Caco-2 (cell line): ENCODE data around the gene LONRF3. TPM values are rescaled to one million over a fixed set of nuclear protein-coding genes. Genes with fewer than 3 reads are reported as not detected.

ENCODE experiments used
- BruUV-seq: library from RNA; stranded (reverse); fragments of 400-500 nt; replicated peaks from 2 replicates; lab custom pipeline; 2021; lab: Mats Ljungman, UMichigan
- CTCF ChIA-PET: fragments of 300-600 bp; sonication (Branson Sonifier 250); formaldehyde crosslinking; loops from one replicate; lab custom pipeline; 2022; ENCODE audit warnings: antibody characterized with exemption; lab: Charles Lee
- POLR2A ChIA-PET: fragments of 300-600 bp; sonication (Branson Sonifier 250); formaldehyde crosslinking; loops from one replicate; lab custom pipeline; 2022; ENCODE audit warnings: antibody characterized with exemption; lab: Charles Lee
- DNase-seq, 2 experiments: peaks; one replicate each; pipeline versions ENCODE4 v3.0.0 to v3.0.0-alpha.2; 2020 to 2022
- H3K27me3 ChIP-seq: replicated peaks from 2 replicates; pipeline ENCODE4 v1.6.0; 2011; ENCODE audit warnings: low read length; ENCODE audit not compliant: control insufficient read depth, insufficient read depth
- H3K36me3 ChIP-seq: 2 replicates; pipeline ENCODE4 v1.5.1; 2011; ENCODE audit warnings: low read length; ENCODE audit not compliant: control insufficient read depth, insufficient read depth
- H3K4me1 ChIP-seq: fragments of 250-450 bp; sonication (Bioruptor Pico); 2 replicates; pipeline ENCODE4 v1.5.1; 2020; ENCODE audit warnings: mild to moderate bottlenecking
- H3K4me3 ChIP-seq: 2 replicates; pipeline ENCODE4 v1.5.1; 2011; ENCODE audit warnings: low read depth, mild to moderate bottlenecking, control low read depth, low read length
- H3K9me3 ChIP-seq: fragments of 250-450 bp; sonication (Bioruptor Pico); 2 replicates; pipeline ENCODE4 v1.5.1; 2020; ENCODE audit warnings: mild to moderate bottlenecking, moderate library complexity
- H3K27ac Mint-ChIP-seq: one replicate; pipeline ENCODE4 v1.8.0; 2022; ENCODE audit warnings: mixed read lengths; ENCODE audit not compliant: unreplicated experiment
- H3K27me3 Mint-ChIP-seq: one replicate; pipeline ENCODE4 v1.8.0; 2022; ENCODE audit warnings: mixed read lengths; ENCODE audit not compliant: insufficient read depth, unreplicated experiment
- H3K36me3 Mint-ChIP-seq: one replicate; pipeline ENCODE4 v1.8.0; 2022; ENCODE audit warnings: mild to moderate bottlenecking, mixed read lengths; ENCODE audit not compliant: insufficient read depth, unreplicated experiment
- H3K4me1 Mint-ChIP-seq: one replicate; pipeline ENCODE4 v1.8.0; 2022; ENCODE audit warnings: low read depth, mixed read lengths; ENCODE audit not compliant: unreplicated experiment
- H3K4me3 Mint-ChIP-seq: one replicate; pipeline ENCODE4 v1.8.0; 2022; ENCODE audit warnings: mild to moderate bottlenecking, moderate library complexity, mixed read lengths; ENCODE audit not compliant: unreplicated experiment
- H3K9me3 Mint-ChIP-seq: one replicate; pipeline ENCODE4 v1.8.0; 2022; ENCODE audit warnings: mixed read lengths; ENCODE audit not compliant: unreplicated experiment
- CTCF ChIP-seq, 2 experiments: fragments of 200-600 bp in 1 of 2; IDR thresholded peaks; 1 replicate in 1 of 2; 2 replicates in 1 of 2; pipeline versions ENCODE4 v1.5.1 to v1.8.0; 2011 to 2022; ENCODE audit warnings: antibody characterized with exemption in 1 of 2, control low read depth in 1 of 2, inconsistent platforms in 1 of 2, low read depth in 1 of 2, low read length in 1 of 2, mild to moderate bottlenecking in 1 of 2, moderate library complexity in 1 of 2; ENCODE audit not compliant: insufficient read depth in 1 of 2, severe bottlenecking in 1 of 2, unreplicated experiment in 1 of 2
- intact Hi-C: fragments of 100-400 bp; cut with micrococcal nuclease; formaldehyde crosslinking; loops from one replicate; pipeline ENCODE4 v1.10.0; 2022; ENCODE audit not compliant: unreplicated experiment
- total RNA-seq: library from RNA; stranded (reverse); gene quantifications from 2 replicates; pipeline ENCODE4 v1.2.3, GENCODE V29; 2022

LONRF3 gene
- total RNA-seq, 1 experiment from 2014 or later, result 0.84 TPM

- Mint-ChIP-seq H3K9me3 (no peaks in the 10 kb centered on the region), H3K4me3 (no peak overlapping the region), H3K36me3 (no peaks in the 10 kb centered on the region), H3K4me1 (no peaks in the 10 kb centered on the region), H3K27ac (no peak overlapping the region), H3K27me3 (no peaks in the 10 kb centered on the region)
- no peak for DNase-seq
- ChIA-PET POLR2A (no interaction called here), CTCF (no interaction called here)
- Histone ChIP-seq H3K36me3 (no peaks in the 10 kb centered on the region), H3K9me3 (no peaks in the 10 kb centered on the region), H3K27me3 (no peaks in the 10 kb centered on the region), H3K4me1 (no peaks in the 10 kb centered on the region), H3K4me3 (no peak overlapping the region)
- TF ChIP-seq CTCF (IDR thresholded peaks at IDR 0.05; ENCODE audit: insufficient read depth in 1 of 2, low read depth in 1 of 2, low read length in 1 of 2, severe bottlenecking in 1 of 2, unreplicated experiment in 1 of 2), result no peak
- no TSS peak for BruUV-seq
- intact Hi-C loops, result no loop called here
Observed at GRCh38 chrX:118948270-118948669, 26.1 kb upstream of the LONRF3 start.

GRCh38 chrX:118961866-118962560 lies 12.4 kb upstream of the LONRF3 start:
- no peak for TF ChIP-seq CTCF (IDR thresholded peaks at IDR 0.05; ENCODE audit: insufficient read depth in 1 of 2, low read depth in 1 of 2, low read length in 1 of 2, severe bottlenecking in 1 of 2, unreplicated experiment in 1 of 2)
- Mint-ChIP-seq H3K36me3 (no peaks in the 10 kb centered on the region), H3K9me3 (no peaks in the 10 kb centered on the region), H3K27ac (no peak overlapping the region), H3K27me3 (no peaks in the 10 kb centered on the region), H3K4me3 (no peak overlapping the region), H3K4me1 (no peaks in the 10 kb centered on the region)
- H3K36me3 ChIP-seq, result no peaks in the 10 kb centered on the region
- CTCF ChIA-PET, result no interaction called here
- no TSS peak for BruUV-seq
- POLR2A ChIA-PET, result no interaction called here
- H3K4me1 ChIP-seq, result no peaks in the 10 kb centered on the region
- intact Hi-C loops, result no loop called here
- H3K9me3 ChIP-seq, result no peaks in the 10 kb centered on the region
- no peak overlapping the region for H3K4me3 ChIP-seq
- no peaks in the 10 kb centered on the region for H3K27me3 ChIP-seq
- no peak for DNase-seq

- H3K4me1 ChIP-seq, result no peaks in the 10 kb centered on the region
- intact Hi-C loops, result no loop called here
- H3K4me1 Mint-ChIP-seq, result no peaks in the 10 kb centered on the region
- H3K27ac Mint-ChIP-seq, result no peak overlapping the region
- BruUV-seq, result no TSS peak
- ChIA-PET CTCF (no interaction called here), POLR2A (no interaction called here)
- no peaks in the 10 kb centered on the region for H3K27me3 ChIP-seq
- H3K27me3 Mint-ChIP-seq, result no peaks in the 10 kb centered on the region
- no peak overlapping the region for H3K4me3 Mint-ChIP-seq
- H3K36me3 ChIP-seq, result no peaks in the 10 kb centered on the region
- no peak overlapping the region for H3K4me3 ChIP-seq
- TF ChIP-seq CTCF (IDR thresholded peaks at IDR 0.05; ENCODE audit: insufficient read depth in 1 of 2, low read depth in 1 of 2, low read length in 1 of 2, severe bottlenecking in 1 of 2, unreplicated experiment in 1 of 2), result no peak
- H3K9me3 ChIP-seq, result no peaks in the 10 kb centered on the region
- no peak for DNase-seq
- no peaks in the 10 kb centered on the region for H3K9me3 Mint-ChIP-seq
- H3K36me3 Mint-ChIP-seq, result no peaks in the 10 kb centered on the region
Observed at GRCh38 chrX:118963159-118963558, 11.3 kb upstream of the LONRF3 start.
